HEK293 (cell line): Measurements from ENCODE around the gene ZBP1.

Experiments used
- CTCF ChIA-PET: fragments of 350-600 bp; formaldehyde crosslinking; extraction: SDS; loops from one replicate; lab custom pipeline; 2021; ENCODE audit warnings: antibody characterized with exemption; lab: Yijun Ruan, JAX
- POLR2A ChIA-PET: fragments of 300-600 bp; formaldehyde crosslinking; extraction: SDS; loops from one replicate; lab custom pipeline; 2020; ENCODE audit warnings: antibody characterized with exemption, inconsistent platforms; lab: Yijun Ruan, JAX
- H3K27ac ChIP-seq: fragments of 200-500 bp; sonication (Bioruptor generic); 2 replicates; pipeline ENCODE4 v1.5.1; 2014; ENCODE audit warnings: low read depth, low read length, control low read depth, inconsistent platforms; ENCODE audit errors: extremely low read depth
- H3K36me3 ChIP-seq, 2 experiments: fragments of 200-500 bp in 1 of 2; sonication (Bioruptor generic) in 1 of 2; 1 replicate in 1 of 2; 2 replicates in 1 of 2; pipeline ENCODE4 v1.5.1; 2014 to 2017; ENCODE audit warnings: inconsistent platforms in 2 of 2, low read length in 2 of 2; ENCODE audit not compliant: control insufficient read depth in 2 of 2, insufficient read depth in 1 of 2
- H3K4me1 ChIP-seq: fragments of 200-500 bp; sonication (Bioruptor generic); 2 replicates; pipeline ENCODE4 v1.5.1; 2014; ENCODE audit warnings: mild to moderate bottlenecking, low read length, inconsistent platforms; ENCODE audit not compliant: control insufficient read depth, insufficient read depth
- H3K4me3 ChIP-seq: 2 replicates; pipeline ENCODE4 v1.5.1; 2011; ENCODE audit warnings: low read depth, mild to moderate bottlenecking, control low read depth, low read length, moderate library complexity
- H3K9me3 ChIP-seq: fragments of 200-500 bp; sonication (Bioruptor generic); 2 replicates; pipeline ENCODE4 v1.5.1; 2014; ENCODE audit warnings: low read depth, low read length, inconsistent platforms; ENCODE audit not compliant: control insufficient read depth, insufficient read depth
- FEZF1 ChIP-seq: fragments of 450-650 bp; formaldehyde crosslinking; IDR thresholded peaks from 2 replicates; pipeline ENCODE4 v1.5.1; 2016; ENCODE audit warnings: missing biosample characterization, missing genetic modification characterization
- GFI1B ChIP-seq: fragments of 450-650 bp; formaldehyde crosslinking; IDR thresholded peaks from 2 replicates; pipeline ENCODE4 v1.5.1; 2016; ENCODE audit warnings: missing biosample characterization, missing genetic modification characterization
- GLI2 ChIP-seq: fragments of 450-650 bp; formaldehyde crosslinking; IDR thresholded peaks from 2 replicates; pipeline ENCODE4; 2017; ENCODE audit warnings: missing biosample characterization, missing genetic modification characterization, low read depth, borderline replicate concordance
- GLI4 ChIP-seq: fragments of 450-650 bp; formaldehyde crosslinking; IDR thresholded peaks from 2 replicates; pipeline ENCODE4 v1.5.1; 2016; ENCODE audit warnings: missing biosample characterization, missing genetic modification characterization
- GLIS1 ChIP-seq: fragments of 450-650 bp; formaldehyde crosslinking; IDR thresholded peaks from 2 replicates; pipeline ENCODE4 v1.5.1; 2016; ENCODE audit warnings: missing biosample characterization, missing genetic modification characterization
- KLF16 ChIP-seq: fragments of 450-650 bp; formaldehyde crosslinking; IDR thresholded peaks from 2 replicates; pipeline ENCODE4 v1.5.1; 2017; ENCODE audit warnings: missing biosample characterization, missing genetic modification characterization
- REPIN1 ChIP-seq: fragments of 450-650 bp; formaldehyde crosslinking; IDR thresholded peaks from 2 replicates; pipeline ENCODE4 v1.5.1; 2017; ENCODE audit warnings: missing biosample characterization, missing genetic modification characterization, low read depth
- ZBTB21 ChIP-seq: fragments of 450-650 bp; formaldehyde crosslinking; IDR thresholded peaks from 2 replicates; pipeline ENCODE4 v1.5.1; 2017; ENCODE audit warnings: missing biosample characterization, missing genetic modification characterization
- ZBTB26 ChIP-seq: fragments of 450-650 bp; formaldehyde crosslinking; optimal IDR thresholded peaks from 2 replicates; pipeline ENCODE3; 2016; ENCODE audit warnings: missing biosample characterization, mild to moderate bottlenecking, missing genetic modification characterization
- ZBTB48 ChIP-seq: fragments of 450-650 bp; formaldehyde crosslinking; IDR thresholded peaks from 2 replicates; pipeline ENCODE4 v1.5.1; 2016; ENCODE audit warnings: missing biosample characterization, missing genetic modification characterization
- ZFHX2 ChIP-seq: fragments of 450-650 bp; formaldehyde crosslinking; conservative IDR thresholded peaks from 2 replicates; pipeline ENCODE4 v1.5.1; 2016; ENCODE audit warnings: missing biosample characterization, missing genetic modification characterization
- ZNF121 ChIP-seq: fragments of 450-650 bp; formaldehyde crosslinking; IDR thresholded peaks from 2 replicates; pipeline ENCODE4 v1.5.1; 2016; ENCODE audit warnings: missing biosample characterization, missing genetic modification characterization
- ZNF19 ChIP-seq: fragments of 450-650 bp; formaldehyde crosslinking; IDR thresholded peaks from 2 replicates; pipeline ENCODE4; 2016; ENCODE audit warnings: missing biosample characterization, missing genetic modification characterization, low read depth
- ZNF366 ChIP-seq: fragments of 450-650 bp; formaldehyde crosslinking; conservative IDR thresholded peaks from 2 replicates; pipeline ENCODE4 v1.5.1; 2016; ENCODE audit warnings: missing biosample characterization, missing genetic modification characterization
- ZNF404 ChIP-seq: fragments of 450-650 bp; formaldehyde crosslinking; IDR thresholded peaks from 2 replicates; pipeline ENCODE4 v1.5.1; 2017; ENCODE audit warnings: missing biosample characterization, missing genetic modification characterization
- ZNF449 ChIP-seq: fragments of 450-650 bp; formaldehyde crosslinking; IDR thresholded peaks from 2 replicates; pipeline ENCODE4 v1.5.1; 2017; ENCODE audit warnings: missing biosample characterization, mild to moderate bottlenecking, missing genetic modification characterization, moderate library complexity
- ZNF544 ChIP-seq: fragments of 450-650 bp; formaldehyde crosslinking; IDR thresholded peaks from 2 replicates; pipeline ENCODE4 v1.5.0; 2017; ENCODE audit warnings: missing biosample characterization, missing genetic modification characterization
- ZNF585B ChIP-seq: fragments of 450-650 bp; formaldehyde crosslinking; IDR thresholded peaks from 2 replicates; pipeline ENCODE4 v1.5.1; 2016; ENCODE audit warnings: missing biosample characterization, missing genetic modification characterization
- ZNF596 ChIP-seq: fragments of 450-650 bp; IDR thresholded peaks from 2 replicates; pipeline ENCODE4 v1.5.0; 2018; ENCODE audit warnings: missing biosample characterization, mild to moderate bottlenecking, missing genetic modification characterization, moderate library complexity
- ZNF658 ChIP-seq: fragments of 450-650 bp; formaldehyde crosslinking; IDR thresholded peaks from 2 replicates; pipeline ENCODE4; 2016; ENCODE audit warnings: missing biosample characterization, missing genetic modification characterization
- ZNF677 ChIP-seq: fragments of 450-650 bp; IDR thresholded peaks from 2 replicates; pipeline ENCODE4 v1.5.0; 2018; ENCODE audit warnings: missing biosample characterization, mild to moderate bottlenecking, missing genetic modification characterization, moderate library complexity
- ZSCAN23 ChIP-seq: fragments of 450-650 bp; formaldehyde crosslinking; IDR thresholded peaks from 2 replicates; pipeline ENCODE4 v1.5.1; 2016; ENCODE audit warnings: missing biosample characterization, missing genetic modification characterization
- TF ChIP-seq, protein P1 (sequence below): fragments of 450-650 bp; formaldehyde crosslinking; IDR thresholded peaks from 2 replicates; pipeline ENCODE4 v1.5.1; 2016; ENCODE audit warnings: missing biosample characterization, missing genetic modification characterization
- TF ChIP-seq, protein P2 (sequence below): fragments of 450-650 bp; formaldehyde crosslinking; IDR thresholded peaks from 2 replicates; pipeline ENCODE4 v1.5.1; 2017; ENCODE audit warnings: missing biosample characterization, missing genetic modification characterization

ZBP1 gene

DNA sequence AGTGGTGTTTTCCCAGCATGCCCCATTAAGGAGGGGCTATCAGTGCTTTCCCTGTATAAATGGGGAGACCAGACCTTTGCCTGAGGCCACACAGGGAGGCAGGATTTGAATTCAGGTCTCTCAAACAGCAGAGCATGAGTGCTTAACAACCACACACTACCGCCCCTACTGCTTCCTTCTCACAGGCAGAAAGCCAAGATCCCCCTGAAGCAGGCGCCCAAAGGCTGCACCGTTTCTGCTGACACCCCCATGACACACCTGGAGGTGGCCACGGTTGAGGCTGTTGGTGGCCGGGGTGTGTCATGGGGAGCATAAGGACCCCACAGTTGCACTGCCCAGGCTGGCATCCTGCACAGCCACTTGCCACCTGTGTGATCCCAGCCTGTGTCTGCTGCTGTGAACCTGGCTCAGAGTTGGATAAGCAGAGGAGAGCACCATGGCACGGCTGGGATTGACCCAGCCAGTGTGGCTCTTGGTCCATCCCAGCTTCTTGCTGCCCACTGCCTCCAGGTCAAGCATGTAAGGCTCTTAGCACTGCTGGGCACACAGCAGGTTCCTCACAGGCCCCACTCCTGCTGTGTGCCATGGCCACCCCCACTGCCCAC, 31.0 kb downstream of the ZBP1 start:
- no peaks in the 10 kb centered on the region for H3K9me3 ChIP-seq
- no peak for TF ChIP-seq ZNF677
- TF ChIP-seq ZBTB21 (tag by site-specific recombination) = no peak
- no peak for TF ChIP-seq ZNF449 (tag by site-specific recombination)
- TF ChIP-seq GLI4 (tag by site-specific recombination) = no peak
- TF ChIP-seq ZNF544 (tag by site-specific recombination) = no peak
- no peak for TF ChIP-seq ZSCAN23 (tag by site-specific recombination)
- no peak for TF ChIP-seq ZBTB48 (tag by site-specific recombination)
- TF ChIP-seq ZNF121 (tag by site-specific recombination) = no peak
- TF ChIP-seq, protein P1, sequence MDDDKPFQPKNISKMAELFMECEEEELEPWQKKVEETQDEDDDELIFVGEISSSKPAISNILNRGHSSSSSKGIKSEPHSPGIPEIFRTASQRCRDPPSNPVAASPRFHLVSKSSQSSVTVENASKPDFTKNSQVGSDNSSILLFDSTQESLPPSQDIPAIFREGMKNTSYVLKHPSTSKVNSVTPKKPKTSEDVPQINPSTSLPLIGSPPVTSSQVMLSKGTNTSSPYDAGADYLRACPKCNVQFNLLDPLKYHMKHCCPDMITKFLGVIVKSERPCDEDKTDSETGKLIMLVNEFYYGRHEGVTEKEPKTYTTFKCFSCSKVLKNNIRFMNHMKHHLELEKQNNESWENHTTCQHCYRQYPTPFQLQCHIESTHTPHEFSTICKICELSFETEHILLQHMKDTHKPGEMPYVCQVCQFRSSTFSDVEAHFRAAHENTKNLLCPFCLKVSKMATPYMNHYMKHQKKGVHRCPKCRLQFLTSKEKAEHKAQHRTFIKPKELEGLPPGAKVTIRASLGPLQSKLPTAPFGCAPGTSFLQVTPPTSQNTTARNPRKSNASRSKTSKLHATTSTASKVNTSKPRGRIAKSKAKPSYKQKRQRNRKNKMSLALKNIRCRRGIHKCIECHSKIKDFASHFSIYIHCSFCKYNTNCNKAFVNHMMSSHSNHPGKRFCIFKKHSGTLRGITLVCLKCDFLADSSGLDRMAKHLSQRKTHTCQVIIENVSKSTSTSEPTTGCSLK = no peak
- no peak for TF ChIP-seq REPIN1 (tag by site-specific recombination)
- no peak for TF ChIP-seq GLIS1 (tag by site-specific recombination)
- TF ChIP-seq GLI2 (tag by site-specific recombination) = no peak
- H3K4me1 ChIP-seq = no peaks in the 10 kb centered on the region
- POLR2A ChIA-PET = no interaction called here
- H3K4me3 ChIP-seq = no peak overlapping the region
- H3K36me3 ChIP-seq = no peaks in the 10 kb centered on the region
- CTCF ChIA-PET = interaction anchor here (1.1 kb wide), 2 partner anchors 15 to 45 kb away, joined by 3 to 5 read pairs; no protein-coding TSS in a partner anchor
- H3K27ac ChIP-seq = no peak overlapping the region

DNA sequence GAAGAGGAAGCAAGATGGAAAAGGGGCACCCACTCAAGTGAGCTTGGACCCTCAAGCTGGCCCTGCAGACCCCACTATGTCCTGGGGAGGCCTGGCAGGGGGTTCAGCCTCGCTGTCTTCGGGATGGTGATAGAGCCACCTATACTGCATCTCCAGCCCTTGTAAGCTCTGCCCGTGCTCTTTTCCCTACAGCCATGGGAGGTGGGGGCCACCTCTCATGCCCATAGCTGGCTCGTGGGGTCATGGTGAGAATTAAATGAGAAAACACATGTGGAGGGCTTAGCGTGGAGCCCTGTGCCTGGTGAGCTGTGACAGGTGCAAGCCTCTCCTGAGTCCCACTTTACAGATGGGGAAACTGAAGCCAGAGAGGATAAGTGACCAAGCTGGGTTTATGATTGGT, 31.6 kb downstream of the ZBP1 start:
- POLR2A ChIA-PET = no interaction called here
- Histone ChIP-seq H3K9me3 (no peaks in the 10 kb centered on the region), H3K36me3 (no peaks in the 10 kb centered on the region), H3K4me3 (no peak overlapping the region), H3K4me1 (no peaks in the 10 kb centered on the region), H3K27ac (no peak overlapping the region)
- TF ChIP-seq ZNF658 (tag by site-specific recombination) (no peak), ZFHX2 (tag by site-specific recombination) (no peak), ZBTB26 (tag by site-specific recombination) (no peak), FEZF1 (tag by site-specific recombination) (no peak), ZNF366 (tag by site-specific recombination) (no peak), ZNF585B (tag by site-specific recombination) (no peak), ZNF596 (tag by site-specific recombination) (no peak), ZNF404 (tag by site-specific recombination) (no peak), ZNF19 (tag by site-specific recombination) (no peak), GFI1B (no peak), GLIS1 (tag by site-specific recombination) (no peak), KLF16 (tag by site-specific recombination) (no peak)
- TF ChIP-seq, protein P2, sequence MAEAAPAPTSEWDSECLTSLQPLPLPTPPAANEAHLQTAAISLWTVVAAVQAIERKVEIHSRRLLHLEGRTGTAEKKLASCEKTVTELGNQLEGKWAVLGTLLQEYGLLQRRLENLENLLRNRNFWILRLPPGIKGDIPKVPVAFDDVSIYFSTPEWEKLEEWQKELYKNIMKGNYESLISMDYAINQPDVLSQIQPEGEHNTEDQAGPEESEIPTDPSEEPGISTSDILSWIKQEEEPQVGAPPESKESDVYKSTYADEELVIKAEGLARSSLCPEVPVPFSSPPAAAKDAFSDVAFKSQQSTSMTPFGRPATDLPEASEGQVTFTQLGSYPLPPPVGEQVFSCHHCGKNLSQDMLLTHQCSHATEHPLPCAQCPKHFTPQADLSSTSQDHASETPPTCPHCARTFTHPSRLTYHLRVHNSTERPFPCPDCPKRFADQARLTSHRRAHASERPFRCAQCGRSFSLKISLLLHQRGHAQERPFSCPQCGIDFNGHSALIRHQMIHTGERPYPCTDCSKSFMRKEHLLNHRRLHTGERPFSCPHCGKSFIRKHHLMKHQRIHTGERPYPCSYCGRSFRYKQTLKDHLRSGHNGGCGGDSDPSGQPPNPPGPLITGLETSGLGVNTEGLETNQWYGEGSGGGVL (tag by site-specific recombination) = no peak
- CTCF ChIA-PET = interaction anchor here (0.6 to 1.1 kb wide), 3 partner anchors 14 to 499 kb away, joined by 3 to 5 read pairs (median 3); no protein-coding TSS in a partner anchor
